HepG2 (cell line): ENCODE results near the gene IGFBP7.

Source experiments
- AGO2 ChIP-seq: fragments of 200-400 bp; formaldehyde crosslinking; optimal IDR thresholded peaks from 2 replicates; pipeline ENCODE3; 2017; ENCODE audit warnings: mild to moderate bottlenecking, low read depth, low read length, moderate library complexity
- ARID3A ChIP-seq: IDR thresholded peaks from 2 replicates; pipeline ENCODE4 v1.6.1; 2012; ENCODE audit warnings: low read depth, low read length, improper control_type of control experiment
- CTCF ChIP-seq: sonication (generic); formaldehyde crosslinking; IDR thresholded peaks from 2 replicates; pipeline ENCODE4 v1.5.0; 2020; ENCODE audit warnings: mild to moderate bottlenecking, missing genetic modification reagents, moderate library complexity
- ELF4 ChIP-seq: sonication (generic); formaldehyde crosslinking; IDR thresholded peaks from 2 replicates; pipeline ENCODE4 v1.5.0; 2020; ENCODE audit warnings: missing genetic modification reagents, mild to moderate bottlenecking, moderate library complexity, borderline replicate concordance
- FOXJ3 ChIP-seq: sonication (generic); formaldehyde crosslinking; IDR thresholded peaks from 2 replicates; pipeline ENCODE4 v1.4.0; 2020; ENCODE audit warnings: missing genetic modification reagents, mild to moderate bottlenecking, borderline replicate concordance
- GATAD2A ChIP-seq: IDR thresholded peaks from 2 replicates; pipeline ENCODE4 v1.6.1; 2016
- MED8 ChIP-seq: sonication (generic); formaldehyde crosslinking; IDR thresholded peaks from 2 replicates; pipeline ENCODE4 v1.8.1; 2023; ENCODE audit warnings: mild to moderate bottlenecking, missing genetic modification reagents; ENCODE audit not compliant: insufficient replicate concordance
- POLR2AphosphoS5 ChIP-seq: IDR thresholded peaks from 2 replicates; pipeline ENCODE4 v1.6.1; 2012; ENCODE audit warnings: low read depth, low read length
- RFX5 ChIP-seq: IDR thresholded peaks from 2 replicates; pipeline ENCODE4 v1.6.1; 2011; ENCODE audit warnings: low read depth, low read length, improper control_type of control experiment
- SIN3A ChIP-seq: IDR thresholded peaks from 2 replicates; pipeline ENCODE4 v1.6.1; 2011; ENCODE audit warnings: low read depth, mild to moderate bottlenecking, control low read depth, low read length, borderline replicate concordance
- ZNF556 ChIP-seq: sonication (generic); formaldehyde crosslinking; IDR thresholded peaks from 2 replicates; pipeline ENCODE4 v1.4.0; 2020; ENCODE audit warnings: mild to moderate bottlenecking, missing genetic modification reagents, borderline replicate concordance
- ZNF639 ChIP-seq: conservative IDR thresholded peaks from 2 replicates; pipeline ENCODE4 v1.6.1; 2018; ENCODE audit warnings: missing genetic modification reagents

GRCh38 chr4:57023104-57023503, 87.1 kb downstream of the IGFBP7 start:
- TF ChIP-seq ZNF556 (CRISPR knock-in tag) (no peak), RFX5 (no peak), GATAD2A (no peak), ZNF639 (CRISPR knock-in tag) (no peak), POLR2AphosphoS5 (no peak), MED8 (no peak), ELF4 (no peak), FOXJ3 (CRISPR knock-in tag) (no peak), CTCF (CRISPR knock-in tag) (no peak), AGO2 (no peak), ARID3A (no peak), SIN3A (no peak)
